GM12874 (cell line): Measurements from ENCODE around the gene TRAP1.

Experiments used
- TF ChIP-seq, protein P1 (sequence below): IDR thresholded peaks from 2 replicates; pipeline ENCODE4 v1.5.1; 2011; ENCODE audit warnings: low read depth, mild to moderate bottlenecking, control low read depth, low read length, moderate library complexity; ENCODE audit not compliant: insufficient read depth

Gene TRAP1

DNA sequence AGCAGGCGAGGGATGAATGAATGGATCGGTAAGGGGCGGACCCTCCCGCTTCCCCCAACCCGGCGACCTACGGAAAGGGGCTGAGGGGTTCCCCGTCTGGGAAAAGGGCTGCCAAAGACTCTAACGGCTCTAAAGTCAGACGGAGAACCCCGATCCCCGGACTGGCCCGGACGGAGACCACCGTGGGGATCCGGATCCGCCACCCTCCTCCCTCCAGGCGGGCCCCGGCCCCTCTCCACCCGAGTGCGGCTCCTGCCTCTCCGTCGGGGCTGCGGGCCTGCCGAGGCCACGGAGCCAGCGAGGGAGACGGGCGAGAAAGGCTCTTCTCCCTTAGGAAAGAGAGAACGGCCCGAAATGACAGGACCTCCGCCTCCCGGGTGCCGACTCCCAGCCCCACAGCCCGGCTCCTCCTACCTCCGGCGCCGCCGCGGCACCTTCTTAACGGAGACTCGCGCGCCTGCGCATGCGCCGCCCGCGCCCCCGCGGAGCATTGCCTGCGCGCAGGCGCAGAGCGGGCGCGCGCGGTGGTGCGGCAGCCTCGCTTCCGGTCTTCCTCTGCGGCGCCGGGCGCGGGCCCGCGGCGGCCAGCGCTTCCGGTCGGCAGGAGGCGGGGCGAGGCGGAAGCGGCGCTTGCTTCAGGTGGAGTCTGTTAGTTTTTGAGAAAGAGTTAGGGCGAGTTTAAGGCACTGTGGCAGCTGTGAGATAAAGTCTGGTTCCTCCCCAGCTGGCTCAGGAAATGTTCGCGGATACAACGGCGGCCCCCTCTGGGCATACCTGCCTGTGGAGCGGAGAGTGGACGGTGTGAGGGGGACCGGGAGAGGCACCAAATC, 106.0 kb downstream of the TRAP1 start, which contains the start of gene SLX4:
SLX4 (minus strand) TSS at position 461 of the 830 bp plus-strand sequence. CDS start 2,642 bp downstream, outside the sequence.
- TF ChIP-seq, protein P1, sequence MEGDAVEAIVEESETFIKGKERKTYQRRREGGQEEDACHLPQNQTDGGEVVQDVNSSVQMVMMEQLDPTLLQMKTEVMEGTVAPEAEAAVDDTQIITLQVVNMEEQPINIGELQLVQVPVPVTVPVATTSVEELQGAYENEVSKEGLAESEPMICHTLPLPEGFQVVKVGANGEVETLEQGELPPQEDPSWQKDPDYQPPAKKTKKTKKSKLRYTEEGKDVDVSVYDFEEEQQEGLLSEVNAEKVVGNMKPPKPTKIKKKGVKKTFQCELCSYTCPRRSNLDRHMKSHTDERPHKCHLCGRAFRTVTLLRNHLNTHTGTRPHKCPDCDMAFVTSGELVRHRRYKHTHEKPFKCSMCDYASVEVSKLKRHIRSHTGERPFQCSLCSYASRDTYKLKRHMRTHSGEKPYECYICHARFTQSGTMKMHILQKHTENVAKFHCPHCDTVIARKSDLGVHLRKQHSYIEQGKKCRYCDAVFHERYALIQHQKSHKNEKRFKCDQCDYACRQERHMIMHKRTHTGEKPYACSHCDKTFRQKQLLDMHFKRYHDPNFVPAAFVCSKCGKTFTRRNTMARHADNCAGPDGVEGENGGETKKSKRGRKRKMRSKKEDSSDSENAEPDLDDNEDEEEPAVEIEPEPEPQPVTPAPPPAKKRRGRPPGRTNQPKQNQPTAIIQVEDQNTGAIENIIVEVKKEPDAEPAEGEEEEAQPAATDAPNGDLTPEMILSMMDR: no peak

DNA sequence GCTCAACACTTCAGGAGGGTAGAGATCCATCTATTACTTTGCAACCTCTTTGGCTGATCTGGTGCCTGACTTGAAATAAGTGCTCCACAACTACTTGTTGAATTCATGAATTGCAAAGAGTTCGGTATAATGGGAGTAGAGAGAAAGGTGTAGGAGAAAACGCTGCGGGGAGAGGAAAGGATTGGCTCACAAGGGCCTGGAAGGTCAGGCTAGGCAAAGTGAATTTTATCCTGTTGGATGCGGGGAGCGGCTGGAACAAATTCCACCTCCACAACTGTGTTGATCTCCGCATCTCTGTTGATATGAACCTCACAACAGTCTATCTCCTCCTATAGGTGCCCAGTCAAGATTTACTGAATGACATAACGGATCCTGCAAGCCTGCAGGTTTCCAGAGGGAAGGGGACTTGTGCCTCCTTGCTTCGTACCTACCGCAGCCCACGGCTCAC, 106.6 kb downstream of the TRAP1 start:
- TF ChIP-seq, protein P1: no peak

DNA sequence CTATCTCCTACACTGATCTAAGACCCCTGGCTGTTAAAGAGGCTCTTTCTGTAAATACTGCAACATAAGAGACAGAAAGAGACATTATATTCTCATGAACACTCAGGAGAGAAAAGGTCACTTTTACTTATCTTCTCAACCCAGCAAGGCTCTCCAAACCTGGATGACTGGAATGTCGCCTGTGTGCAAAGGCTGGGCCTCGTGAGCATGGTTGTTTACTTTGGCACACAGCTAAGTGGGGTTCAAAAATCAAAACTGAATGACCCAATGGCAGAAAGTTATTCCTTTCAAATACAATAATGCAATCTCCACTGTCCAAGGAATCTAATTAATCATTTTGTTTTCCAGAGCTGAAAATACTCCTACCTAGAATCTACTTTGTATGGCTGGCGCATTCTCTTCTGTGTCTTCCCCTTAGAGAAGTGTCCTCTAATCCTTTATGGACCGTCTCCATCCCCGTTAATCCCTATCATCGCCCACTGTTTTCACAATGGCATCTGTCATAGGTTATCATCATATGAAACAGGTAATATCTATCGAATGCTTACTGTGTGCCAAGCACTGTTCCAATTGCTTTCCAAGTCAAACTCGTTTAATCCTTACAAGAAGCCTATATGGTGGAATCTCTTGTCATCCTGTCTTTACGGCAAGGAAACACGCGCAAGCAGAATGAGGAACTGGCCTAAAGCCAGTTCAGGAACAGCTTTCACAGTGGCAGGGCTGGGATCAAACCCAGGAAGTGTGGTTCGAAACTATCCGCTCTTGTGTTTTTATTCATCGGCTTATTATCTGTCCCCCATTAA, 107.2 kb downstream of the TRAP1 start:
- TF ChIP-seq, protein P1: no peak

DNA sequence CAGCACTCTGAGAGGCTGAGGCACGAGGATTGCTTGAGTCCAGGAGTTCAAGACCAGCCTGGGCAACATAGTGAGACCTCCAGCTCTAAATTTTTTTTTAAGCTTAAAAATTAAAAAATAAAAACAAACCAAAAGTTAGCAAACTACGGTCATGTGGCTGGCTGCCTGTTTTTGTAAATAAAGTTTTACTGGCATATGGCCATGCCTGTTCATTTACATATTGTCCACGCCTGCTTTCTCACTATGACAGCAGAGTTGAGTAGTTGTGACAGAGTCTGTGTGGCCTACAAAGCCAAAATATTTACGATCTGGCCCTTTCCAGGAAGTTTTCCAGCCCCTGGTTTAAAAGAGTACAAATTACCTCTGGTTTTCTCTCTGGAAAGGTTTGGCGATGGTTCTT, 109.3 kb downstream of the TRAP1 start:
- TF ChIP-seq, protein P1: no peak
